ENCODE measurements around the gene NPAS3. TPM values are rescaled to one million over a fixed set of nuclear protein-coding genes. Genes with fewer than 3 reads are reported as not detected.

The NPAS3 gene
- total RNA-seq, 1 donor from 2014 or later = 2.4 TPM

GRCh38 chr14:33643426-33644181 is 704.9 kb downstream of the NPAS3 start:
- DNase-seq (ENCODE audit: extremely low spot score, unreplicated experiment) = no peak
- TF ChIP-seq, protein P1, sequence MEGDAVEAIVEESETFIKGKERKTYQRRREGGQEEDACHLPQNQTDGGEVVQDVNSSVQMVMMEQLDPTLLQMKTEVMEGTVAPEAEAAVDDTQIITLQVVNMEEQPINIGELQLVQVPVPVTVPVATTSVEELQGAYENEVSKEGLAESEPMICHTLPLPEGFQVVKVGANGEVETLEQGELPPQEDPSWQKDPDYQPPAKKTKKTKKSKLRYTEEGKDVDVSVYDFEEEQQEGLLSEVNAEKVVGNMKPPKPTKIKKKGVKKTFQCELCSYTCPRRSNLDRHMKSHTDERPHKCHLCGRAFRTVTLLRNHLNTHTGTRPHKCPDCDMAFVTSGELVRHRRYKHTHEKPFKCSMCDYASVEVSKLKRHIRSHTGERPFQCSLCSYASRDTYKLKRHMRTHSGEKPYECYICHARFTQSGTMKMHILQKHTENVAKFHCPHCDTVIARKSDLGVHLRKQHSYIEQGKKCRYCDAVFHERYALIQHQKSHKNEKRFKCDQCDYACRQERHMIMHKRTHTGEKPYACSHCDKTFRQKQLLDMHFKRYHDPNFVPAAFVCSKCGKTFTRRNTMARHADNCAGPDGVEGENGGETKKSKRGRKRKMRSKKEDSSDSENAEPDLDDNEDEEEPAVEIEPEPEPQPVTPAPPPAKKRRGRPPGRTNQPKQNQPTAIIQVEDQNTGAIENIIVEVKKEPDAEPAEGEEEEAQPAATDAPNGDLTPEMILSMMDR (IDR thresholded peaks at IDR 0.05) = no peak
- Mint-ChIP-seq H3K27me3 (ENCODE audit: unreplicated experiment) (no peaks in the 10 kb centered on the region), H3K27ac (ENCODE audit: unreplicated experiment) (no peak overlapping the region), H3K4me1 (ENCODE audit: unreplicated experiment) (peaks cover 31% of the 10 kb centered on the region), H3K4me3 (ENCODE audit: unreplicated experiment) (no peak overlapping the region), H3K36me3 (ENCODE audit: unreplicated experiment) (no peaks in the 10 kb centered on the region), H3K9me3 (ENCODE audit: unreplicated experiment) (no peaks in the 10 kb centered on the region)

GRCh38 chr14:33646692-33647260 is 708.1 kb downstream of the NPAS3 start:
- Mint-ChIP-seq H3K27ac (ENCODE audit: unreplicated experiment) (peak overlapping the region; percentile 79), H3K4me1 (ENCODE audit: unreplicated experiment) (peaks cover 33% of the 10 kb centered on the region), H3K27me3 (ENCODE audit: unreplicated experiment) (no peaks in the 10 kb centered on the region), H3K4me3 (ENCODE audit: unreplicated experiment) (no peak overlapping the region), H3K36me3 (ENCODE audit: unreplicated experiment) (no peaks in the 10 kb centered on the region), H3K9me3 (ENCODE audit: unreplicated experiment) (no peaks in the 10 kb centered on the region)
- DNase-seq (ENCODE audit: extremely low spot score, unreplicated experiment) = no peak
- TF ChIP-seq, protein P1 (IDR thresholded peaks at IDR 0.05) = no peak

GRCh38 chr14:33647385-33647786 is 708.7 kb downstream of the NPAS3 start:
- Mint-ChIP-seq H3K9me3 (ENCODE audit: unreplicated experiment) (no peaks in the 10 kb centered on the region), H3K27ac (ENCODE audit: unreplicated experiment) (peak overlapping the region; percentile 79), H3K27me3 (ENCODE audit: unreplicated experiment) (no peaks in the 10 kb centered on the region), H3K4me1 (ENCODE audit: unreplicated experiment) (peaks cover 28% of the 10 kb centered on the region), H3K36me3 (ENCODE audit: unreplicated experiment) (no peaks in the 10 kb centered on the region), H3K4me3 (ENCODE audit: unreplicated experiment) (no peak overlapping the region)
- no peak for DNase-seq (ENCODE audit: extremely low spot score, unreplicated experiment)
- TF ChIP-seq, protein P1 (IDR thresholded peaks at IDR 0.05) = no peak

- TF ChIP-seq, protein P1 (IDR thresholded peaks at IDR 0.05) = no peak
- Mint-ChIP-seq H3K4me1 (ENCODE audit: unreplicated experiment) (peaks cover 26% of the 10 kb centered on the region), H3K27me3 (ENCODE audit: unreplicated experiment) (no peaks in the 10 kb centered on the region), H3K4me3 (ENCODE audit: unreplicated experiment) (no peak overlapping the region), H3K27ac (ENCODE audit: unreplicated experiment) (no peak overlapping the region), H3K9me3 (ENCODE audit: unreplicated experiment) (no peaks in the 10 kb centered on the region), H3K36me3 (ENCODE audit: unreplicated experiment) (no peaks in the 10 kb centered on the region)
- no peak for DNase-seq (ENCODE audit: extremely low spot score, unreplicated experiment)
Observed at GRCh38 chr14:33650430-33650829, 711.8 kb downstream of the NPAS3 start.

- H3K4me1 Mint-ChIP-seq (ENCODE audit: unreplicated experiment) = peaks cover 17% of the 10 kb centered on the region
- TF ChIP-seq, protein P1 (IDR thresholded peaks at IDR 0.05) = no peak
- DNase-seq (ENCODE audit: extremely low spot score, unreplicated experiment) = no peak
- H3K36me3 Mint-ChIP-seq (ENCODE audit: unreplicated experiment) = no peaks in the 10 kb centered on the region
- no peak overlapping the region for H3K27ac Mint-ChIP-seq (ENCODE audit: unreplicated experiment)
- no peak overlapping the region for H3K4me3 Mint-ChIP-seq (ENCODE audit: unreplicated experiment)
- H3K27me3 Mint-ChIP-seq (ENCODE audit: unreplicated experiment) = no peaks in the 10 kb centered on the region
- H3K9me3 Mint-ChIP-seq (ENCODE audit: unreplicated experiment) = no peaks in the 10 kb centered on the region
Observed at GRCh38 chr14:33652566-33653307, 714.1 kb downstream of the NPAS3 start.
